HepG2 (cell line): ENCODE data around the gene INAFM1. TPM values are rescaled to one million over a fixed set of nuclear protein-coding genes. Genes with fewer than 3 reads are reported as not detected.

Source experiments
- CREM ChIP-seq, 2 experiments: sonication (generic) in 1 of 2; formaldehyde crosslinking in 1 of 2; IDR thresholded peaks; 2 replicates each; pipeline versions ENCODE4 v1.4.0 to v1.6.1; 2016 to 2020; ENCODE audit warnings: antibody characterized with exemption in 1 of 2, mild to moderate bottlenecking in 1 of 2, missing genetic modification reagents in 1 of 2
- IKZF4 ChIP-seq: sonication (generic); formaldehyde crosslinking; IDR thresholded peaks from 2 replicates; pipeline ENCODE4 v1.5.1; 2020; ENCODE audit warnings: borderline replicate concordance, mild to moderate bottlenecking, low read depth, missing genetic modification reagents; ENCODE audit errors: not compliant biosample characterization
- TOPORS ChIP-seq: sonication (generic); formaldehyde crosslinking; IDR thresholded peaks from 2 replicates; pipeline ENCODE4 v1.8.0; 2023; ENCODE audit warnings: mild to moderate bottlenecking, missing genetic modification reagents
- XBP1 ChIP-seq: sonication (generic); formaldehyde crosslinking; IDR thresholded peaks from 2 replicates; pipeline ENCODE4 v1.5.0; 2020; ENCODE audit warnings: missing genetic modification reagents
- ZNF260 ChIP-seq: sonication (generic); formaldehyde crosslinking; IDR thresholded peaks from 2 replicates; pipeline ENCODE4 v1.4.0; 2020; ENCODE audit warnings: missing genetic modification reagents, low read depth, mild to moderate bottlenecking, borderline replicate concordance
- polyA plus RNA-seq, 8 experiments: library from polyadenylated mRNA; depleted of rRNA in 3 of 8; stranded (reverse) in 7 of 8; unstranded in 1 of 8; fragments of >200 nt; fragmentation: Illumina TruSeq in 4 of 8; extraction: Trizol in 4 of 8; gene quantifications; 2 replicates each; pipeline versions ENCODE4 v1.2.1 to v1.2.3, GENCODE V29; 2011 to 2016; ENCODE audit warnings: low read depth in 4 of 8, missing spikeins in 1 of 8, mixed read lengths in 1 of 8; ENCODE audit not compliant: insufficient read depth in 1 of 8
- total RNA-seq, 5 experiments: library from RNA; depleted of rRNA; stranded (reverse); fragments of >200 nt; fragmentation: Illumina TruSeq; extraction: Trizol; gene quantifications; 2 replicates each; pipeline ENCODE4 v1.2.3, GENCODE V29; 2016; ENCODE audit warnings: low read depth in 1 of 5
- TF ChIP-seq, protein P1 (sequence below): sonication (generic); formaldehyde crosslinking; IDR thresholded peaks from 2 replicates; pipeline ENCODE4 v1.4.0; 2020; ENCODE audit warnings: missing genetic modification reagents, borderline replicate concordance
- TF ChIP-seq, protein P2 (sequence below): sonication (generic); formaldehyde crosslinking; IDR thresholded peaks from 2 replicates; pipeline ENCODE4 v1.5.1; 2020; ENCODE audit warnings: missing genetic modification reagents, mild to moderate bottlenecking, borderline replicate concordance
- TF ChIP-seq, protein P3 (sequence below): sonication (generic); formaldehyde crosslinking; IDR thresholded peaks from 2 replicates; pipeline ENCODE4 v1.9.0; 2021; ENCODE audit warnings: missing genetic modification reagents, borderline replicate concordance
- TF ChIP-seq, protein P4 (sequence below): sonication (generic); formaldehyde crosslinking; IDR thresholded peaks from 2 replicates; pipeline ENCODE4 v1.4.0; 2020; ENCODE audit warnings: mild to moderate bottlenecking, missing genetic modification reagents
- TF ChIP-seq, protein P5 (sequence below): sonication (generic); formaldehyde crosslinking; IDR thresholded peaks from 2 replicates; pipeline ENCODE4 v1.9.0; 2021; ENCODE audit warnings: missing genetic modification reagents, borderline replicate concordance

Gene INAFM1
- total and polyA plus RNA-seq, 2 of the 13 experiments (the other 11 are each of a cell fraction or from before 2014, with no cell fraction given): 0.88 to 1.9 TPM

DNA sequence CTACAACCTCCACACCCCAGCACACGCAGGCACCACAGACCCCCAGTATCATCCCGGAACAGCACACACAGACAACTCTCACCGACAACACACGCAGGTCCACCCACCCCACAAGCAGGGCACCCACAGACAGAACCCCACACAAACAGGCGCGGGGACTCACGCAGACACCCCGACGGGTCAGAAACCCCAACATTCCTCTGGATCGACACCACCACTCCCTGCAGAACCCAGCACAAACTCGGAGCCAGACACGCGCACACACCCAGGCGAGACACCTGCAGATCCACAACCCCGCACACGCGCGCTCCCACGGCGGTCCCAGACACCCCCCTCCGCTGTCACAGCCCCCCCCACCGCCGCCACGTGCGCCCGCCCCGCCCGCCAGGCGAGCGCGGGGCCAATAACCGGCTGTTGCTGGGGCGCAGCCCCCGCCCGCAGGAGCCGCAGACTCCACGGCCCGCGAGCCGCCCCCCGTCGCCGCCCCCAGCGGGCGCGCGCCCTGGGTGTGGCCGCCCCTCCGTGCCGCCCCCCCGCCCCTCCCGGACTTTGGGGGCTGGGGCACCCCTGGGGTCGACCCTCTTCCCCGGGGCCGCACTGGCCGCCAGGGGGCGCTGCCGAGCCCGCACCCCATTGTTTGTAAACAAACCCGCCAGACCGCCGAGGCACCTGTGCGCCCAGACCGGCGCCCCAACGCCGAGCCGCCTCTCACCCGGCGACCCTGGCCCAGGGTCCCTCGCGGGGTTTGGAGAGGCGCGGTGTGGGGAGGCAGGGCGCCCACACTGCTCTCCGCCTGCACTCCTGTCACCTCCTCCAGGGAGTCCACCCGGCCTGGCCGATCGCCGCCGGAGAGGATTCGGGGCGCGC lies 44.4 kb upstream of the INAFM1 start (continued):
- TF ChIP-seq IKZF4 (CRISPR knock-in tag) (no peak), XBP1 (no peak), TOPORS (CRISPR knock-in tag) (no peak), ZNF260 (CRISPR knock-in tag) (no peak), CREM (IDR thresholded peaks at IDR 0.05) (no peak), CREM (CRISPR knock-in tag; IDR thresholded peaks at IDR 0.05) (no peak)
- TF ChIP-seq, protein P1, sequence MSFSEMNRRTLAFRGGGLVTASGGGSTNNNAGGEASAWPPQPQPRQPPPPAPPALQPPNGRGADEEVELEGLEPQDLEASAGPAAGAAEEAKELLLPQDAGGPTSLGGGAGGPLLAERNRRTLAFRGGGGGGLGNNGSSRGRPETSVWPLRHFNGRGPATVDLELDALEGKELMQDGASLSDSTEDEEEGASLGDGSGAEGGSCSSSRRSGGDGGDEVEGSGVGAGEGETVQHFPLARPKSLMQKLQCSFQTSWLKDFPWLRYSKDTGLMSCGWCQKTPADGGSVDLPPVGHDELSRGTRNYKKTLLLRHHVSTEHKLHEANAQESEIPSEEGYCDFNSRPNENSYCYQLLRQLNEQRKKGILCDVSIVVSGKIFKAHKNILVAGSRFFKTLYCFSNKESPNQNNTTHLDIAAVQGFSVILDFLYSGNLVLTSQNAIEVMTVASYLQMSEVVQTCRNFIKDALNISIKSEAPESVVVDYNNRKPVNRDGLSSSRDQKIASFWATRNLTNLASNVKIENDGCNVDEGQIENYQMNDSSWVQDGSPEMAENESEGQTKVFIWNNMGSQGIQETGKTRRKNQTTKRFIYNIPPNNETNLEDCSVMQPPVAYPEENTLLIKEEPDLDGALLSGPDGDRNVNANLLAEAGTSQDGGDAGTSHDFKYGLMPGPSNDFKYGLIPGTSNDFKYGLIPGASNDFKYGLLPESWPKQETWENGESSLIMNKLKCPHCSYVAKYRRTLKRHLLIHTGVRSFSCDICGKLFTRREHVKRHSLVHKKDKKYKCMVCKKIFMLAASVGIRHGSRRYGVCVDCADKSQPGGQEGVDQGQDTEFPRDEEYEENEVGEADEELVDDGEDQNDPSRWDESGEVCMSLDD (CRISPR knock-in tag): peak; percentile 98
- TF ChIP-seq, protein P2, sequence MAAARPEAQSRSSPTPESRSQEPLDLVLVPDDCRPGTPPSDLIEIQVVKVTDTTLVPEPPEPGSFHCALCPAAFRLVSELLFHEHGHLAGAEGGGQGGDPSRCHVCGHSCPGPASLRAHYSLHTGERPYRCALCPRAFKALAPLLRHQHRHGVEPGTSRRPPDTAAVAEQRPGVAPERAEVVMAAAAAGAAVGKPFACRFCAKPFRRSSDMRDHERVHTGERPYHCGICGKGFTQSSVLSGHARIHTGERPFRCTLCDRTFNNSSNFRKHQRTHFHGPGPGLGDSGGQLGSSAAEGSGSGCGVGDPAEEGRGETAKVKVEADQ: no peak
- TF ChIP-seq, protein P3, sequence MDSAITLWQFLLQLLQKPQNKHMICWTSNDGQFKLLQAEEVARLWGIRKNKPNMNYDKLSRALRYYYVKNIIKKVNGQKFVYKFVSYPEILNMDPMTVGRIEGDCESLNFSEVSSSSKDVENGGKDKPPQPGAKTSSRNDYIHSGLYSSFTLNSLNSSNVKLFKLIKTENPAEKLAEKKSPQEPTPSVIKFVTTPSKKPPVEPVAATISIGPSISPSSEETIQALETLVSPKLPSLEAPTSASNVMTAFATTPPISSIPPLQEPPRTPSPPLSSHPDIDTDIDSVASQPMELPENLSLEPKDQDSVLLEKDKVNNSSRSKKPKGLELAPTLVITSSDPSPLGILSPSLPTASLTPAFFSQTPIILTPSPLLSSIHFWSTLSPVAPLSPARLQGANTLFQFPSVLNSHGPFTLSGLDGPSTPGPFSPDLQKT: no peak
- TF ChIP-seq, protein P4, sequence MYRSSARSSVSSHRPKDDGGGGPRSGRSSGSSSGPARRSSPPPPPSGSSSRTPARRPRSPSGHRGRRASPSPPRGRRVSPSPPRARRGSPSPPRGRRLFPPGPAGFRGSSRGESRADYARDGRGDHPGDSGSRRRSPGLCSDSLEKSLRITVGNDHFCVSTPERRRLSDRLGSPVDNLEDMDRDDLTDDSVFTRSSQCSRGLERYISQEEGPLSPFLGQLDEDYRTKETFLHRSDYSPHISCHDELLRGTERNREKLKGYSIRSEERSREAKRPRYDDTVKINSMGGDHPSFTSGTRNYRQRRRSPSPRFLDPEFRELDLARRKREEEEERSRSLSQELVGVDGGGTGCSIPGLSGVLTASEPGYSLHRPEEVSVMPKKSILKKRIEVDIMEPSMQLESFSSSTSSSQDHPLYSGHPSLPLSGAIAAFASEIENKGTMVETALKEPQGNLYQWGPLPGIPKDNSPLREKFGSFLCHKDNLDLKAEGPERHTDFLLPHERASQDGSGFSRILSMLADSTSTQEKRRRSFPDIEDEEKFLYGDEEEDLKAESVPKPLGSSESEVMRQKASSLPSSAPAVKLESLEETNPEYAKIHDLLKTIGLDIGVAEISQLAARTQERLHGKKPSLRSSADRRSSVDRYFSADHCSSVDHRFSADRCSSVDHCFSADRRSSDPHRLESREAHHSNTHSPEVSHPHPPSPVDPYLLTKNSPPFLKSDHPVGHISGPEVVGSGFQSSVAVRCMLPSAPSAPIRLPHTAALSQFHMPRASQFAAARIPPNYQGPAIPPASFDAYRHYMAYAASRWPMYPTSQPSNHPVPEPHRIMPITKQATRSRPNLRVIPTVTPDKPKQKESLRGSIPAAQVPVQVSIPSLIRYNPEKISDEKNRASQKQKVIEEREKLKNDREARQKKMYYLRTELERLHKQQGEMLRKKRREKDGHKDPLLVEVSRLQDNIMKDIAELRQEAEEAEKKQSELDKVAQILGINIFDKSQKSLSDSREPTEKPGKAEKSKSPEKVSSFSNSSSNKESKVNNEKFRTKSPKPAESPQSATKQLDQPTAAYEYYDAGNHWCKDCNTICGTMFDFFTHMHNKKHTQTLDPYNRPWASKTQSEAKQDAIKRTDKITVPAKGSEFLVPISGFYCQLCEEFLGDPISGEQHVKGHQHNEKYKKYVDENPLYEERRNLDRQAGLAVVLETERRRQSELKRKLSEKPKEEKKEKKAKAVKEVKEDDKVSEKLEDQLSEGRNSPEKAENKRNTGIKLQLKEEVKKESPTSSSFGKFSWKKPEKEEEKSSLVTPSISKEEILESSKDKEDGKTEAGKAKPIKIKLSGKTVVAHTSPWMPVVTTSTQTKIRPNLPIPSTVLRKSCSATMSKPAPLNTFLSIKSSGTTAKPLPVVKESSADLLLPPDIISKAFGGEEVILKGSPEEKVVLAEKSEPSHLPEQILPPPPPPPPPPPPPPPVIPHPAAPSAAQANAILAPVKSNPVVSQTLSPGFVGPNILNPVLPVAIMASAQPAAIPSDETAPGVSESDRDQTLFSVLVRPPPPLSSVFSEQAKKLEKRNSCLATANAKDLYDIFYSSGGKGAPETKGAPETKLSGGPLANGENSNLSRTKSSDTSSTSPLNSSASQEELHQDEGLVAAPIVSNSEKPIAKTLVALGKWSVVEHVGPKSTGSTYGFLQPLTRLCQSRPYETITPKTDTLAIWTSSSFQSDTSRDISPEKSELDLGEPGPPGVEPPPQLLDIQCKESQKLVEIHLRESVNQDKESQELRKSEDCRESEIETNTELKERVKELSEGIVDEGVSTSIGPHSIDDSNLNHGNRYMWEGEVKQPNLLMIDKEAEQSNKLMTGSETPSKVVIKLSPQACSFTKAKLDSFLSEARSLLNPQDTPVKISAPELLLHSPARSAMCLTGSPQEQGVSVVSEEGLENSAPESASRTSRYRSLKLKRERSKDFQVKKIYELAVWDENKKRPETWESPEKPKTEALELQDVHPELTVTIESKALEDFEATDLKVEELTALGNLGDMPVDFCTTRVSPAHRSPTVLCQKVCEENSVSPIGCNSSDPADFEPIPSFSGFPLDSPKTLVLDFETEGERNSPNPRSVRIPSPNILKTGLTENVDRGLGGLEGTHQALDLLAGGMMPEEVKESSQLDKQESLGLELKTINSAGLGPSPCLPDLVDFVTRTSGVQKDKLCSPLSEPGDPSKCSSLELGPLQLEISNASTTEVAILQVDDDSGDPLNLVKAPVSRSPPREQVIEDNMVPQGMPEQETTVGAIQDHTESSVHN (CRISPR knock-in tag): no peak
- TF ChIP-seq, protein P5, sequence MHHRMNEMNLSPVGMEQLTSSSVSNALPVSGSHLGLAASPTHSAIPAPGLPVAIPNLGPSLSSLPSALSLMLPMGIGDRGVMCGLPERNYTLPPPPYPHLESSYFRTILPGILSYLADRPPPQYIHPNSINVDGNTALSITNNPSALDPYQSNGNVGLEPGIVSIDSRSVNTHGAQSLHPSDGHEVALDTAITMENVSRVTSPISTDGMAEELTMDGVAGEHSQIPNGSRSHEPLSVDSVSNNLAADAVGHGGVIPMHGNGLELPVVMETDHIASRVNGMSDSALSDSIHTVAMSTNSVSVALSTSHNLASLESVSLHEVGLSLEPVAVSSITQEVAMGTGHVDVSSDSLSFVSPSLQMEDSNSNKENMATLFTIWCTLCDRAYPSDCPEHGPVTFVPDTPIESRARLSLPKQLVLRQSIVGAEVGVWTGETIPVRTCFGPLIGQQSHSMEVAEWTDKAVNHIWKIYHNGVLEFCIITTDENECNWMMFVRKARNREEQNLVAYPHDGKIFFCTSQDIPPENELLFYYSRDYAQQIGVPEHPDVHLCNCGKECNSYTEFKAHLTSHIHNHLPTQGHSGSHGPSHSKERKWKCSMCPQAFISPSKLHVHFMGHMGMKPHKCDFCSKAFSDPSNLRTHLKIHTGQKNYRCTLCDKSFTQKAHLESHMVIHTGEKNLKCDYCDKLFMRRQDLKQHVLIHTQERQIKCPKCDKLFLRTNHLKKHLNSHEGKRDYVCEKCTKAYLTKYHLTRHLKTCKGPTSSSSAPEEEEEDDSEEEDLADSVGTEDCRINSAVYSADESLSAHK (CRISPR knock-in tag): no peak
